Mononuclear cell (primary cell): ENCODE data around the gene C18orf32. TPM values are rescaled to one million over a fixed set of nuclear protein-coding genes. Genes with fewer than 3 reads are reported as not detected.

ENCODE experiments used
- H3K27me3 ChIP-seq: 2 replicates; pipeline ENCODE4 v1.6.0; 2011; ENCODE audit warnings: low read length, control low read depth; ENCODE audit not compliant: insufficient read depth
- H3K4me1 ChIP-seq: 2 replicates; pipeline ENCODE4 v1.5.1; 2011; ENCODE audit warnings: mild to moderate bottlenecking, low read length, control low read depth; ENCODE audit not compliant: insufficient read depth
- H3K4me3 ChIP-seq: 2 replicates; pipeline ENCODE4 v1.5.1; 2011; ENCODE audit warnings: mild to moderate bottlenecking, low read length, moderate library complexity
- H3K9me3 ChIP-seq: 2 replicates; pipeline ENCODE4 v1.5.1; 2011; ENCODE audit warnings: low read depth, mild to moderate bottlenecking, control low read depth, low read length
- total RNA-seq: library from RNA; depleted of rRNA; stranded (reverse); fragments of >200 nt; gene quantifications from one replicate; pipeline ENCODE4 v1.2.3, GENCODE V29; 2012

The C18orf32 gene
- total RNA-seq, 1 donor, result 25.3 TPM

DNA sequence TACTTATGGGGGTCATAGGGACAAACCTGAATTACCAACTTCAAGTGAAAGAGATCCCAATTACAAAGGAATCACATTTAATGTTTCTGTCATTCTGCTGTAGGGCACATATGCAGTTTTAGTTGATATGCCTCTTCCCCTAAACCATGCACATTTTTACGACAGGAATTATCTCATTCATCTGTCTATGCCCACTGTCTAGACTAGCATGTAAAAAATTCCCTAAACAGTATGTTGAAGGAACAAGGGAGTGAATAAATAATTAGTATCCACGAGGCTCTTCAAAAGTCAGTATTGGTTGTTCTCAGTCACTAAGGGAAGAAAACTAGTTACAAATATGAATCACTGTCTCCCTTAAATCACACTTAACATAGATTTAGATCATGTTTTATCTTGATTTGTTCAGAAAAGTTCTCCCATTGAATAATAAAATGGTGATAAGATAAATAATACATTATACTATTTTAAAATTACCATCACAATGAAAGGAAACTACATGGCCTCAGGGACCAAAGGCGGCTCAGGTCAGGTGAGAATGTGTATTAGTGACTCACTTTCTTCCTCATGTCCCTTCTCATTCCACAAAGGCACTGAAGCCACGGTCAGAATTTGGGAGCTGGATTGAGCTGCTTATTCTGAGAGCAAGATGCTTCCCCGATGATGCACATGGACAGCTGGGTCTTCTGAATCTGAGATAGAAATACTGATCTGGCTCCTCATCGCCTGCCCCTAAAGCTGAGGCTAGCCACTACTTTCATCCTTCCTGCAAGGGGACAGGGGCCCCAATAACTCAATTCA is 55.7 kb downstream of the C18orf32 start:
- no peaks in the 10 kb centered on the region for H3K27me3 ChIP-seq
- no peak overlapping the region for H3K4me3 ChIP-seq

More for the DNA sequence above, 55.7 kb downstream of the C18orf32 start:
- H3K4me1 ChIP-seq, result no peaks in the 10 kb centered on the region
- H3K9me3 ChIP-seq, result no peaks in the 10 kb centered on the region

Other genes starting within 250 kb of the C18orf32 start
- gene DYM, start 26.6 kb downstream of the C18orf32 start, total RNA-seq, result 69.9 TPM
- gene RPL17, start 5.2 kb upstream of the C18orf32 start, total RNA-seq, result 2,764 TPM
- not detected for gene LIPG, start 74.8 kb upstream of the C18orf32 start, total RNA-seq